Gastrocnemius medialis (tissue), 4 donors: ENCODE data around the gene COL23A1. TPM values are rescaled to one million over a fixed set of nuclear protein-coding genes. Genes with fewer than 3 reads are reported as not detected.

Source experiments
- ATAC-seq, 2 donors: fragments of 150-250 bp; one replicate each; pipeline ENCODE4 v1.9.1; 2016
- DNase-seq, 2 donors: peaks; one replicate each; pipeline ENCODE4 v3.0.0-alpha.2; 2019
- H3K27ac ChIP-seq, 4 donors: fragments of 200-600 bp; sonication (generic); 1 replicate in 1 of 4; 2 replicates in 3 of 4; pipeline ENCODE4 v1.5.1; 2016 to 2018; ENCODE audit warnings: mild to moderate bottlenecking in 2 of 4, moderate library complexity in 1 of 4
- H3K27me3 ChIP-seq, 3 donors: fragments of 200-600 bp; sonication (generic) in 2 of 3; 1 replicate in 1 of 3; 2 replicates in 2 of 3; pipeline versions ENCODE4 v1.5.1 to v1.6.0; 2016 to 2019; ENCODE audit warnings: mild to moderate bottlenecking in 1 of 3, moderate library complexity in 1 of 3
- H3K36me3 ChIP-seq, 2 donors: fragments of 200-600 bp; sonication (generic) in 1 of 2; one replicate each; pipeline ENCODE4 v1.5.1; 2017 to 2018
- H3K4me1 ChIP-seq, 2 donors: fragments of 200-600 bp; sonication (generic) in 1 of 2; one replicate each; pipeline ENCODE4 v1.5.1; 2016 to 2017; ENCODE audit warnings: mild to moderate bottlenecking in 2 of 2
- H3K4me3 ChIP-seq, 4 donors: fragments of 200-600 bp; sonication (generic) in 3 of 4; 1 replicate in 1 of 4; 2 replicates in 3 of 4; pipeline ENCODE4 v1.5.1; 2016 to 2019; ENCODE audit warnings: mild to moderate bottlenecking in 2 of 4
- H3K9me3 ChIP-seq, 3 donors: fragments of 200-600 bp; sonication (generic) in 2 of 3; 1 replicate in 1 of 3; 2 replicates in 2 of 3; pipeline ENCODE4 v1.5.1; 2016 to 2019
- CTCF ChIP-seq, 5 experiments: fragments of 450-650 bp in 3 of 5; fragments of 200-600 bp in 2 of 5; sonication (generic) in 2 of 5; IDR thresholded peaks in 4 of 5; conservative IDR thresholded peaks in 1 of 5; 1 replicate in 4 of 5; 2 replicates in 1 of 5; pipeline ENCODE4 v1.5.1; 2016 to 2019; ENCODE audit warnings: antibody characterized with exemption in 5 of 5, mild to moderate bottlenecking in 3 of 5, moderate library complexity in 3 of 5
- POLR2A ChIP-seq, 2 donors: fragments of 450-650 bp; IDR thresholded peaks; one replicate each; pipeline ENCODE4 v1.6.1; 2017; ENCODE audit warnings: antibody characterized with exemption in 2 of 2, mild to moderate bottlenecking in 2 of 2, moderate library complexity in 2 of 2
- in situ Hi-C, 4 donors: fragments of 200-750 bp; cut with MboI; loops; one replicate each; pipeline versions ENCODE4 v1.15.0 to v1.8.0; 2017; ENCODE audit warnings: low sequenced_read_pairs in 4 of 4
- intact Hi-C: fragments of 100-400 bp; cut with DNase I; formaldehyde crosslinking; loops from one replicate; pipeline ENCODE4 v1.15.1; 2023; ENCODE audit warnings: low total_unique reads
- total RNA-seq, 4 donors: library from RNA; depleted of rRNA; stranded (reverse); fragments of >200 nt; gene quantifications; one replicate each; pipeline versions ENCODE4 v1.1.0 to v1.2.3, GENCODE V29; 2016

The COL23A1 gene
- total RNA-seq, 4 donors from 2014 or later, result 0.62 to 1.1 (median 0.97) TPM; not detected in 1

GRCh38 chr5:178428341-178429155, 161.6 kb downstream of the COL23A1 start:
- Histone ChIP-seq H3K36me3 (no peaks in the 10 kb centered on the region), H3K4me1 (peaks cover 19 to 28% of the 10 kb centered on the region in 2 donors), H3K9me3 (no peaks in the 10 kb centered on the region), H3K27ac (peak overlapping the region; percentile 87 to 98 (median 92)), H3K4me3 (no peak overlapping the region), H3K27me3 (no peaks in the 10 kb centered on the region)
- TF ChIP-seq CTCF (IDR thresholded peaks at IDR 0.05 in 4 of 5, conservative IDR thresholded peaks at IDR 0.05 in 1 of 5) (no peak), POLR2A (IDR thresholded peaks at IDR 0.05) (peak; percentile 23 to 39)
- DNase-seq, result peak; percentile 90 to 94
- intact Hi-C loops, result loop anchor here (2.0 to 5.0 kb wide), 3 partner anchors 32 to 191 kb away; no protein-coding TSS in a partner anchor
- in situ Hi-C loops, result no loop called here
- ATAC-seq, result peak; percentile 87 to 90

- Histone ChIP-seq H3K36me3 (no peaks in the 10 kb centered on the region), H3K9me3 (no peaks in the 10 kb centered on the region), H3K4me1 (peaks cover 19 to 28% of the 10 kb centered on the region in 2 donors), H3K27me3 (no peaks in the 10 kb centered on the region), H3K27ac (peak overlapping the region; percentile 87 to 98 (median 92)), H3K4me3 (no peak overlapping the region)
- ATAC-seq, result no peak
- in situ Hi-C loops (no loop called here), intact Hi-C loops (loop anchor here (2.0 to 5.0 kb wide), 3 partner anchors 31 to 190 kb away; no protein-coding TSS in a partner anchor)
- TF ChIP-seq CTCF (IDR thresholded peaks at IDR 0.05 in 4 of 5, conservative IDR thresholded peaks at IDR 0.05 in 1 of 5), result no peak
- no peak for TF ChIP-seq POLR2A (IDR thresholded peaks at IDR 0.05)
- no peak for DNase-seq
These were observed 162.5 kb downstream of the COL23A1 start for GRCh38 chr5:178427576-178428197.

GRCh38 chr5:178426326-178427130, 163.7 kb downstream of the COL23A1 start:
- in situ Hi-C loops (no loop called here), intact Hi-C loops (loop anchor here (5.0 kb wide), 1 partner anchor 189 kb away; no protein-coding TSS in a partner anchor)
- no peak for DNase-seq
- Histone ChIP-seq H3K27ac (no peak overlapping the region), H3K36me3 (no peaks in the 10 kb centered on the region), H3K4me1 (peaks cover 19 to 28% of the 10 kb centered on the region in 2 donors), H3K27me3 (no peaks in the 10 kb centered on the region), H3K4me3 (no peak overlapping the region), H3K9me3 (no peaks in the 10 kb centered on the region)
- no peak for ATAC-seq
- TF ChIP-seq POLR2A (IDR thresholded peaks at IDR 0.05) (no peak), CTCF (IDR thresholded peaks at IDR 0.05 in 4 of 5, conservative IDR thresholded peaks at IDR 0.05 in 1 of 5) (no peak)

GRCh38 chr5:178425621-178426068, 164.5 kb downstream of the COL23A1 start:
- Histone ChIP-seq H3K27me3 (no peaks in the 10 kb centered on the region), H3K36me3 (no peaks in the 10 kb centered on the region), H3K9me3 (no peaks in the 10 kb centered on the region), H3K4me3 (no peak overlapping the region), H3K4me1 (peaks cover 19 to 28% of the 10 kb centered on the region in 2 donors), H3K27ac (no peak overlapping the region)
- TF ChIP-seq CTCF (IDR thresholded peaks at IDR 0.05 in 4 of 5, conservative IDR thresholded peaks at IDR 0.05 in 1 of 5) (no peak), POLR2A (IDR thresholded peaks at IDR 0.05) (no peak)
- ATAC-seq (no peak), DNase-seq (no peak)
- in situ Hi-C loops (no loop called here), intact Hi-C loops (loop anchor here (5.0 kb wide), 1 partner anchor 188 kb away; no protein-coding TSS in a partner anchor)
